B cell (primary cell): ENCODE results near the gene SPECC1L. TPM values are rescaled to one million over a fixed set of nuclear protein-coding genes. Genes with fewer than 3 reads are reported as not detected.

ENCODE experiments used
- ATAC-seq: fragments of 200-7000 bp; cut with Tn5 transposase; one replicate; pipeline ENCODE4 v1.10.0; 2021; ENCODE audit warnings: low read depth, mild to moderate bottlenecking, moderate number of reproducible peaks, moderate library complexity
- CTCF ChIA-PET: fragments of 350-600 bp; sonication (Branson Sonifier 250); formaldehyde crosslinking; loops from one replicate; lab custom pipeline; 2021; ENCODE audit warnings: antibody characterized with exemption, inconsistent platforms; lab: Charles Lee
- POLR2A ChIA-PET: fragments of 350-600 bp; sonication (Branson Sonifier 250); formaldehyde crosslinking; loops from one replicate; lab custom pipeline; 2021; ENCODE audit warnings: antibody characterized with exemption; lab: Charles Lee
- DNase-seq: peaks from one replicate; pipeline ENCODE4 v3.0.0; 2013
- H2AFZ ChIP-seq: 2 replicates; pipeline ENCODE4 v1.6.1; 2012; ENCODE audit warnings: mild to moderate bottlenecking, low read depth, low read length; ENCODE audit not compliant: insufficient read depth, poor library complexity, severe bottlenecking
- H3K27ac ChIP-seq, 2 donors: 1 replicate in 1 of 2; 2 replicates in 1 of 2; pipeline ENCODE4 v1.5.1; 2012 to 2013; ENCODE audit warnings: low read length in 2 of 2, mild to moderate bottlenecking in 2 of 2, moderate library complexity in 1 of 2
- H3K27me3 ChIP-seq, 4 experiments: fragments of 200-600 bp in 1 of 4; sonication (generic) in 1 of 4; replicated peaks in 1 of 4; 1 replicate in 2 of 4; 2 replicates in 2 of 4; pipeline versions ENCODE4 v1.6.1 to v1.7.0; 2013 to 2016; ENCODE audit warnings: low read length in 3 of 4, mild to moderate bottlenecking in 2 of 4, mixed read lengths in 1 of 4, moderate library complexity in 1 of 4; ENCODE audit not compliant: insufficient read depth in 4 of 4, control insufficient read depth in 3 of 4; ENCODE audit errors: control extremely low read depth in 1 of 4
- H3K36me3 ChIP-seq, 2 experiments: replicated peaks in 1 of 2; 1 replicate in 1 of 2; 2 replicates in 1 of 2; pipeline versions ENCODE4 v1.6.1 to v1.7.1; 2013; ENCODE audit warnings: low read length in 1 of 2; ENCODE audit not compliant: insufficient read depth in 2 of 2, control insufficient read depth in 1 of 2; ENCODE audit errors: control extremely low read depth in 1 of 2, extremely low read depth in 1 of 2
- H3K4me1 ChIP-seq, 2 donors: fragments of 200-600 bp in 1 of 2; sonication (generic) in 1 of 2; 1 replicate in 1 of 2; 2 replicates in 1 of 2; pipeline versions ENCODE4 v1.5.1 to v1.6.1; 2013 to 2017; ENCODE audit warnings: low read length in 2 of 2; ENCODE audit not compliant: control insufficient read depth in 2 of 2, insufficient read depth in 2 of 2
- H3K4me2 ChIP-seq: replicated peaks from 2 replicates; pipeline ENCODE3; 2012; ENCODE audit warnings: mild to moderate bottlenecking, low read depth, low read length; ENCODE audit not compliant: poor library complexity, severe bottlenecking
- H3K4me3 ChIP-seq, 5 experiments: fragments of 200-600 bp in 1 of 5; sonication (generic) in 1 of 5; 1 replicate in 3 of 5; 2 replicates in 2 of 5; pipeline versions ENCODE4 v1.5.1 to v1.7.0; 2011 to 2016; ENCODE audit warnings: low read length in 4 of 5, mild to moderate bottlenecking in 4 of 5, low read depth in 2 of 5, control low read depth in 1 of 5, moderate library complexity in 1 of 5; ENCODE audit not compliant: insufficient read depth in 1 of 5; ENCODE audit errors: control extremely low read depth in 1 of 5, extremely low read depth in 1 of 5
- H3K79me2 ChIP-seq: fragments of 200-600 bp; sonication (generic); one replicate; pipeline ENCODE4 v1.6.0; 2016; ENCODE audit warnings: low read length; ENCODE audit not compliant: control insufficient read depth, insufficient read depth
- H3K9ac ChIP-seq: fragments of 200-600 bp; sonication (generic); 2 replicates; pipeline ENCODE4 v1.6.1; 2017; ENCODE audit warnings: mild to moderate bottlenecking, low read length, moderate library complexity
- H3K9me3 ChIP-seq, 3 donors: one replicate each; pipeline versions ENCODE4 v1.6.1 to v1.7.1; 2013; ENCODE audit warnings: low read length in 2 of 3; ENCODE audit not compliant: control insufficient read depth in 2 of 3, insufficient read depth in 1 of 3; ENCODE audit errors: control extremely low read depth in 1 of 3
- H4K20me1 ChIP-seq: 2 replicates; pipeline ENCODE4 v1.6.0; 2012; ENCODE audit warnings: mild to moderate bottlenecking, low read length; ENCODE audit not compliant: insufficient read depth, control insufficient read depth, poor library complexity, severe bottlenecking
- H3K27ac Mint-ChIP-seq: one replicate; pipeline ENCODE4 v1.8.0; 2021; ENCODE audit warnings: mixed read lengths
- H3K27me3 Mint-ChIP-seq: one replicate; pipeline ENCODE4 v1.8.0; 2021; ENCODE audit warnings: mixed read lengths
- H3K4me1 Mint-ChIP-seq: one replicate; pipeline ENCODE4 v1.8.0; 2021; ENCODE audit warnings: mixed read lengths
- H3K4me3 Mint-ChIP-seq: one replicate; pipeline ENCODE4 v1.8.0; 2021; ENCODE audit warnings: mixed read lengths
- H3K9me3 Mint-ChIP-seq: one replicate; pipeline ENCODE4 v1.8.0; 2022; ENCODE audit warnings: mixed read lengths; ENCODE audit not compliant: insufficient read depth
- CTCF ChIP-seq: fragments of 200-600 bp; IDR thresholded peaks from one replicate; pipeline ENCODE4 v1.8.0; 2022; ENCODE audit warnings: antibody characterized with exemption, mild to moderate bottlenecking
- EZH2 ChIP-seq: IDR thresholded peaks from 2 replicates; pipeline ENCODE4 v1.6.1; 2012; ENCODE audit warnings: borderline replicate concordance, low read depth, mild to moderate bottlenecking, moderate library complexity, low read length; ENCODE audit not compliant: insufficient read depth, poor library complexity, severe bottlenecking
- WGBS: methylation state at CpG from one replicate; pipeline ENCODE4 v1.1.5; 2013; ENCODE audit warnings: missing lambda C conversion rate; ENCODE audit not compliant: insufficient coverage; 5-methylcytosine and 5-hydroxymethylcytosine counted together
- intact Hi-C: fragments of 100-400 bp; cut with micrococcal nuclease; formaldehyde crosslinking; loops from one replicate; pipeline ENCODE4 v1.10.0; 2022
- polyA plus RNA-seq: library from polyadenylated mRNA; depleted of rRNA; stranded (reverse); fragments of >200 nt; gene quantifications from 2 replicates; pipeline ENCODE4 v1.2.3, GENCODE V29; 2012
- total RNA-seq, 2 donors: library from RNA; stranded (reverse); fragments of 120-200 nt in 1 of 2; gene quantifications; 1 replicate in 1 of 2; 2 replicates in 1 of 2; pipeline versions ENCODE4 v1.2.3 to v1.2.4, GENCODE V29; 2013 to 2022

The SPECC1L gene
- total and polyA plus RNA-seq, 2 donors (not counting 1 experiment from before 2014, with no cell fraction given) = 14.4 to 85.3 TPM

- CTCF ChIA-PET = interaction anchor here (0.6 kb wide), 1 partner anchor 17 kb away, joined by 3 read pairs; no protein-coding TSS in a partner anchor
- H3K4me1 Mint-ChIP-seq = no peaks in the 10 kb centered on the region
- POLR2A ChIA-PET = no interaction called here
- no peak for TF ChIP-seq CTCF
- TF ChIP-seq EZH2 = no peak
- H3K9ac ChIP-seq = no peak overlapping the region
- no peaks in the 10 kb centered on the region for H3K9me3 Mint-ChIP-seq
- H2AFZ ChIP-seq = no peak overlapping the region
- H3K79me2 ChIP-seq = no peaks in the 10 kb centered on the region
- no peak overlapping the region for H3K4me2 ChIP-seq
- H3K9me3 ChIP-seq = no peaks in the 10 kb centered on the region
- H3K4me3 Mint-ChIP-seq = no peak overlapping the region
- no peak for DNase-seq
- no peak overlapping the region for H3K4me3 ChIP-seq
- H3K27me3 Mint-ChIP-seq = no peaks in the 10 kb centered on the region
- H3K36me3 ChIP-seq = peaks cover 1 to 51% of the 10 kb centered on the region in 2 experiments
- WGBS = 98% methylated on average over 5 of the region's 5 CpGs
- H3K27ac Mint-ChIP-seq = no peak overlapping the region
- H3K27me3 ChIP-seq = no peaks in the 10 kb centered on the region
- ATAC-seq = no peak
- H4K20me1 ChIP-seq = peaks cover 5% of the 10 kb centered on the region
- no peak overlapping the region for H3K27ac ChIP-seq
- no peaks in the 10 kb centered on the region for H3K4me1 ChIP-seq
- intact Hi-C loops = no loop called here
Observed at GRCh38 chr22:24359452-24360120, 89.0 kb downstream of the SPECC1L start.

- WGBS = 100% methylated on average over 4 of the region's 4 CpGs
- Mint-ChIP-seq H3K4me1 (no peaks in the 10 kb centered on the region), H3K27me3 (no peaks in the 10 kb centered on the region), H3K9me3 (no peaks in the 10 kb centered on the region), H3K27ac (no peak overlapping the region), H3K4me3 (no peak overlapping the region)
- no peak overlapping the region for H3K4me3 ChIP-seq
- H2AFZ ChIP-seq = no peak overlapping the region
- H3K27ac ChIP-seq = no peak overlapping the region
- H3K9me3 ChIP-seq = no peaks in the 10 kb centered on the region
- peaks cover 1 to 56% of the 10 kb centered on the region in 2 experiments for H3K36me3 ChIP-seq
- no peaks in the 10 kb centered on the region for H3K27me3 ChIP-seq
- H3K79me2 ChIP-seq = no peaks in the 10 kb centered on the region
- no peaks in the 10 kb centered on the region for H3K4me1 ChIP-seq
- ChIA-PET POLR2A (no interaction called here), CTCF (interaction anchor here (1.2 kb wide), 1 partner anchor 164 kb away, joined by 4 read pairs; no protein-coding TSS in a partner anchor)
- peaks cover 5% of the 10 kb centered on the region for H4K20me1 ChIP-seq
- no peak overlapping the region for H3K4me2 ChIP-seq
- intact Hi-C loops = no loop called here
- no peak overlapping the region for H3K9ac ChIP-seq
- ATAC-seq (no peak), DNase-seq (no peak)
- TF ChIP-seq CTCF (no peak), EZH2 (no peak)
Observed at GRCh38 chr22:24361976-24362646, 91.5 kb downstream of the SPECC1L start.
